ENCODE data around the gene FALEC.

DNA sequence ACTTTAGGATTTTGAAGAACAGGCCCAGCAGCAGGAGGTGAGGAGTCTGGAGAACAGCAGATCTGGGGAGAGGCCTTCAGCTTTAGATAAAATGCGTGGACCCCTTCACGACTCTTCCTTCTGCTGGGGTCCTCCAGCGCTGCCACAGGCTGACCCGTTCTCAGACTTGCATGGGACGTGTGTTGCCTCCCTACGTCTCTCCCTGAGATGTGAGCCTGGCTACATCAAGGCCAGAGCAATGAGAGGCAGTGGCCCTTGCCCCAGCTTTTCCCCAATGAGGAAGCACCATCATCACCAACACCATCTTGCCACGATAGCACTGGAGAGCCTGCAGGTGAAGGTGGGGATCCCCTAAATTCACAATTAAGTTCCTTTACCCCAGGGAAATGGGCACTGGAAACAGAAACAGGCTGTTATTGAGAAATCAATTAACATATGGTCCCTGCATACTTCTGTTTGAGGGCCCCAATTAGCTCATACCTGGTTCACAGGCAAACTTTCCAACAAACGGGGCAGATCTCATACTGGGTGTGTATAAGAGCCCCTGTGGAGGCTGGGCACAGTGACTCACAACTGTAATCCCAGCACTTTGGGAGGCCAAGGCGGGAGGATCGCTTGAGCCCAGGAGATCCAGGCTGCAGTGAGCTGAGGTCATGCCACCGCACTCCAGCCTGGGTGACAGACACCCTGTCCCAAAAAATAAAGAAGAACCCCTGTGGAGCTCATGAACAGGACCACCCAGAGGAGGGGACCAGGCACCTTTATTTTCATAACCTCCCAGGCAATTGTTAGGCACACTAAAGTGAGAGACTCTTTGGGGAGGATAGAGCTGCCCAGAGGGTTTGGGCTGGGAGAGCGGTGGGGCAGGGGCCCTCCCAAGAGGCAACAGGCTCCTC is 21.5 kb downstream of the FALEC start:
- TF ChIP-seq, protein P1, sequence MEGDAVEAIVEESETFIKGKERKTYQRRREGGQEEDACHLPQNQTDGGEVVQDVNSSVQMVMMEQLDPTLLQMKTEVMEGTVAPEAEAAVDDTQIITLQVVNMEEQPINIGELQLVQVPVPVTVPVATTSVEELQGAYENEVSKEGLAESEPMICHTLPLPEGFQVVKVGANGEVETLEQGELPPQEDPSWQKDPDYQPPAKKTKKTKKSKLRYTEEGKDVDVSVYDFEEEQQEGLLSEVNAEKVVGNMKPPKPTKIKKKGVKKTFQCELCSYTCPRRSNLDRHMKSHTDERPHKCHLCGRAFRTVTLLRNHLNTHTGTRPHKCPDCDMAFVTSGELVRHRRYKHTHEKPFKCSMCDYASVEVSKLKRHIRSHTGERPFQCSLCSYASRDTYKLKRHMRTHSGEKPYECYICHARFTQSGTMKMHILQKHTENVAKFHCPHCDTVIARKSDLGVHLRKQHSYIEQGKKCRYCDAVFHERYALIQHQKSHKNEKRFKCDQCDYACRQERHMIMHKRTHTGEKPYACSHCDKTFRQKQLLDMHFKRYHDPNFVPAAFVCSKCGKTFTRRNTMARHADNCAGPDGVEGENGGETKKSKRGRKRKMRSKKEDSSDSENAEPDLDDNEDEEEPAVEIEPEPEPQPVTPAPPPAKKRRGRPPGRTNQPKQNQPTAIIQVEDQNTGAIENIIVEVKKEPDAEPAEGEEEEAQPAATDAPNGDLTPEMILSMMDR (IDR thresholded peaks at IDR 0.05) = no peak
- TF ChIP-seq ZFX (IDR thresholded peaks at IDR 0.05; ENCODE audit: borderline replicate concordance) = no peak

Measured in 22Rv1 (cell line).